BJ (cell line): ENCODE results near the gene CLTC. TPM values are rescaled to one million over a fixed set of nuclear protein-coding genes. Genes with fewer than 3 reads are reported as not detected.

Experiments used
- CTCF ChIA-PET: fragments of 350-600 bp; formaldehyde crosslinking; extraction: SDS; loops from one replicate; lab custom pipeline; 2021; ENCODE audit warnings: antibody characterized with exemption, inconsistent platforms; lab: Yijun Ruan, JAX
- POLR2A ChIA-PET: fragments of 300-600 bp; sonication (Branson Sonifier 250); formaldehyde crosslinking; extraction: SDS; loops from one replicate; lab custom pipeline; 2021; ENCODE audit warnings: antibody characterized with exemption; lab: Charles Lee
- DNase-seq: peaks from one replicate; pipeline ENCODE4 v3.0.0-alpha.2; 2011; ENCODE audit warnings: low read depth
- H3K27me3 ChIP-seq: 2 replicates; pipeline ENCODE4 v1.6.0; 2011; ENCODE audit warnings: low read length; ENCODE audit not compliant: control insufficient read depth, insufficient read depth
- H3K36me3 ChIP-seq: 2 replicates; pipeline ENCODE4 v1.5.1; 2011; ENCODE audit warnings: low read length; ENCODE audit not compliant: control insufficient read depth, insufficient read depth
- H3K4me3 ChIP-seq: 2 replicates; pipeline ENCODE4 v1.5.1; 2011; ENCODE audit warnings: low read depth, mild to moderate bottlenecking, control low read depth, low read length
- polyA plus RNA-seq: library from polyadenylated mRNA; depleted of rRNA; stranded (reverse); fragments of >200 nt; gene quantifications from 2 replicates; pipeline ENCODE4 v1.2.3, GENCODE V29; 2011
- TF ChIP-seq, protein P1 (sequence below): IDR thresholded peaks from 2 replicates; pipeline ENCODE4 v1.5.1; 2011; ENCODE audit warnings: low read depth, mild to moderate bottlenecking, control low read depth, inconsistent platforms, low read length, moderate library complexity; ENCODE audit not compliant: insufficient read depth

CLTC gene
- polyA plus RNA-seq, 1 experiment, result 149 TPM

- CTCF ChIA-PET, result no interaction called here
Measured at GRCh38 chr17:59723607-59724006, 103.9 kb downstream of the CLTC start.

GRCh38 chr17:59725691-59726090 is 106.0 kb downstream of the CLTC start:
- Histone ChIP-seq H3K4me3 (no peak overlapping the region), H3K36me3 (no peaks in the 10 kb centered on the region), H3K27me3 (no peaks in the 10 kb centered on the region)
- CTCF ChIA-PET, result no interaction called here
- POLR2A ChIA-PET, result interaction anchor here (0.6 kb wide), 1 partner anchor 105 kb away, joined by 5 read pairs; no protein-coding TSS in a partner anchor
- TF ChIP-seq, protein P1, sequence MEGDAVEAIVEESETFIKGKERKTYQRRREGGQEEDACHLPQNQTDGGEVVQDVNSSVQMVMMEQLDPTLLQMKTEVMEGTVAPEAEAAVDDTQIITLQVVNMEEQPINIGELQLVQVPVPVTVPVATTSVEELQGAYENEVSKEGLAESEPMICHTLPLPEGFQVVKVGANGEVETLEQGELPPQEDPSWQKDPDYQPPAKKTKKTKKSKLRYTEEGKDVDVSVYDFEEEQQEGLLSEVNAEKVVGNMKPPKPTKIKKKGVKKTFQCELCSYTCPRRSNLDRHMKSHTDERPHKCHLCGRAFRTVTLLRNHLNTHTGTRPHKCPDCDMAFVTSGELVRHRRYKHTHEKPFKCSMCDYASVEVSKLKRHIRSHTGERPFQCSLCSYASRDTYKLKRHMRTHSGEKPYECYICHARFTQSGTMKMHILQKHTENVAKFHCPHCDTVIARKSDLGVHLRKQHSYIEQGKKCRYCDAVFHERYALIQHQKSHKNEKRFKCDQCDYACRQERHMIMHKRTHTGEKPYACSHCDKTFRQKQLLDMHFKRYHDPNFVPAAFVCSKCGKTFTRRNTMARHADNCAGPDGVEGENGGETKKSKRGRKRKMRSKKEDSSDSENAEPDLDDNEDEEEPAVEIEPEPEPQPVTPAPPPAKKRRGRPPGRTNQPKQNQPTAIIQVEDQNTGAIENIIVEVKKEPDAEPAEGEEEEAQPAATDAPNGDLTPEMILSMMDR, result no peak
- peak; percentile 10 for DNase-seq

More at GRCh38 chr17:59723607-59724006, 103.9 kb downstream of the CLTC start:
- POLR2A ChIA-PET, result no interaction called here
- Histone ChIP-seq H3K36me3 (no peaks in the 10 kb centered on the region), H3K27me3 (no peaks in the 10 kb centered on the region), H3K4me3 (no peak overlapping the region)
- no peak for DNase-seq
- TF ChIP-seq, protein P1, result no peak

DNA sequence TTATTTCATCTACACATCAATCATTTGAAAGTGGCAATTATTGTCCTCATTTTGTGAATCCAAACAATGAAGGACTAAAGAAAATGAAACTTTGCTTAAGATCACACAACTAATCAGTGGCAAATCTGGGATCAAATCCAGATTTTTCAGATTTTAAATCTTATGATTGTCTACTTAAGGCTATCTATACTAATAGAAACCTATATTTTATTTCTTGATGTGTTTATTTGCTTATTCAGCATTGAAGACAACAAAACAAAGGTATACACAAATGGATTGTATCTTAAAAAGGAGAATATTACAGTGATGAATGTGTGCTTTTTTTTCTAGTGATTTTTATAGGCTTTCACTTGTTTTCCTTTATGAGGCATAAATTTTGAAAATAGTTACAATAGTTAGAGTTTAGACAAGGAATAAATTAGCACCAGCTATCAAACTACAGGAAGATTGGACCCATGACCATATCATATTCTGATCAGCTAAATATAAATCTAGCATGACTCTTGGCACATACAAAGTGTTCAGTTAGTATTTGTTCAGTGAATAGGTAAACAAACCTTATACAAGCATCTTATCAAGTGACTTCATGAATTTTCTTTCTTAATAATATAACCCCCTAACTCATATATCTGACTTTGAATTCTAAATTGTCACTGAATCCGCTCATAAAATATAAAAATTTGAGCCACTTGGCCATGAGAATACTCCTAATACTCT is 108.3 kb downstream of the CLTC start:
- H3K27me3 ChIP-seq, result no peaks in the 10 kb centered on the region
- TF ChIP-seq, protein P1, result no peak
- no peaks in the 10 kb centered on the region for H3K36me3 ChIP-seq
- H3K4me3 ChIP-seq, result no peak overlapping the region
- ChIA-PET POLR2A (no interaction called here), CTCF (interaction anchor here (1.3 kb wide), 1 partner anchor 19 kb away, joined by 4 read pairs; no protein-coding TSS in a partner anchor)
- DNase-seq, result no peak

DNA sequence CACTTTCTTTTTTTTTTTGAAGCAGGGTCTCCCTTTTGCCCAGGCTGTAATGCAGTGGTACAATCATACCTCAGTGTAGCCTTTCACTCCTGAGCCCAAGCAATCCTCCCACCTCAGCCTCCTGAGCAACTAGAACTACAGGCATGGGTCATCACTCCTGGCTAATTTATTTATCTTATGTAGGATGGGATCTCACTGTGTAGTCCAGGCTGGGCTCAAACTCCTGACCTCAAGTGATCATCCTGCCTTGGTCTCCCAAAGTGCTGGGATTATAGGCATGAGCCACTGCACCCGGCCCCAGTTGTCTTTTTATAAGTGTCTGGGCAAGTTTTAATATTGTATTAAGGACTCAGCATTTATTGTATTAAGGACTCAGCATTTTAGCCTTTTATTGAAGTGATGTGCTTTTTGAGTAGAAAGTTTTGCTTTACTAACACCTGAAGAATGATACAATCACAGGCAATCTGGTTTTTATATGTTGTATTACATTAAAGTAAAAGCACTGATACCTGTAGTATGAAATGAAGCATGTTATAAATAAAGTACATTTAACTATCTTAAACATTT is 110.7 kb downstream of the CLTC start:
- no peak overlapping the region for H3K4me3 ChIP-seq
- H3K27me3 ChIP-seq, result no peaks in the 10 kb centered on the region
- no peak for DNase-seq
- POLR2A ChIA-PET, result no interaction called here
- TF ChIP-seq, protein P1, result no peak
- no peaks in the 10 kb centered on the region for H3K36me3 ChIP-seq
- CTCF ChIA-PET, result no interaction called here

- no peak overlapping the region for H3K4me3 ChIP-seq
- H3K36me3 ChIP-seq, result no peaks in the 10 kb centered on the region
- TF ChIP-seq, protein P1, result no peak
- ChIA-PET POLR2A (no interaction called here), CTCF (interaction anchor here (1.0 to 2.5 kb wide), 2 partner anchors 13 to 180 kb away, joined by 4 to 12 read pairs; no protein-coding TSS in a partner anchor)
- DNase-seq, result no peak
- H3K27me3 ChIP-seq, result no peaks in the 10 kb centered on the region
Measured at GRCh38 chr17:59733697-59734096, 114.0 kb downstream of the CLTC start.
